HepG2 (cell line): ENCODE results near the gene NFIC. TPM values are rescaled to one million over a fixed set of nuclear protein-coding genes. Genes with fewer than 3 reads are reported as not detected.
A peak's percentile ranks its signal among the peaks of the same experiment; 100 is the strongest.

Source experiments
- ATAC-seq: fragments of 200-7000 bp; cut with Tn5 transposase; 3 replicates; pipeline ENCODE4 v1.9.1; 2020; ENCODE audit warnings: mild to moderate bottlenecking, moderate library complexity
- BruUV-seq: library from RNA; stranded (reverse); fragments of 400-500 nt; replicated peaks from 2 replicates; lab custom pipeline; 2021; lab: Mats Ljungman, UMichigan
- CTCF ChIA-PET: fragments of 300-600 bp; formaldehyde crosslinking; extraction: SDS; loops from one replicate; lab custom pipeline; 2021; ENCODE audit warnings: low total read pairs, inconsistent platforms, low intra/inter-chr PET ratio; lab: Yijun Ruan, JAX
- POLR2A ChIA-PET: fragments of 350-600 bp; sonication (Branson Sonifier 250); formaldehyde crosslinking; loops from one replicate; lab custom pipeline; 2020; ENCODE audit warnings: antibody characterized with exemption, inconsistent platforms; lab: Yijun Ruan, JAX
- DNase-seq: peaks from one replicate; pipeline ENCODE4 v3.0.0-alpha.2; 2015; ENCODE audit warnings: low spot score
- FAIRE-seq: peaks from 3 replicates; lab custom pipeline; 2011; peaks lifted over from hg19 to GRCh38; lab: Jason Lieb, UNC
- H2AFZ ChIP-seq: one replicate; pipeline ENCODE4 v1.6.1; 2011; ENCODE audit warnings: low read length, inconsistent platforms
- H3K27ac ChIP-seq: fragments of 300-600 bp; 3 replicates; pipeline ENCODE4 v1.8.0; 2011; ENCODE audit warnings: mixed run types, mild to moderate bottlenecking, mixed read lengths, low read length, inconsistent platforms; ENCODE audit not compliant: insufficient read depth; ENCODE audit errors: extremely low read length
- H3K27me3 ChIP-seq, 2 experiments: fragments of 200-600 bp in 1 of 2; 2 replicates in 1 of 2; 3 replicates in 1 of 2; pipeline versions ENCODE4 v1.6.0 to v1.8.0; 2011; ENCODE audit warnings: low read length in 2 of 2, mild to moderate bottlenecking in 2 of 2, moderate library complexity in 2 of 2, inconsistent platforms in 1 of 2; ENCODE audit not compliant: insufficient read depth in 2 of 2, control insufficient read depth in 1 of 2
- H3K36me3 ChIP-seq, 2 experiments: fragments of 200-600 bp in 1 of 2; replicated peaks in 1 of 2; 2 replicates in 1 of 2; 3 replicates in 1 of 2; pipeline versions ENCODE4 v1.5.1 to v1.8.0; 2011; ENCODE audit warnings: low read length in 2 of 2, inconsistent platforms in 1 of 2; ENCODE audit not compliant: insufficient read depth in 2 of 2, control insufficient read depth in 1 of 2
- H3K4me1 ChIP-seq: 2 replicates; pipeline ENCODE4 v1.5.1; 2012; ENCODE audit warnings: low read length, inconsistent platforms; ENCODE audit not compliant: insufficient read depth
- H3K4me2 ChIP-seq: 2 replicates; pipeline ENCODE4 v1.6.0; 2011; ENCODE audit warnings: low read depth, low read length, inconsistent platforms
- H3K4me3 ChIP-seq, 3 experiments: fragments of 200-600 bp in 1 of 3; sonication (generic), shearing (Covaris generic) in 1 of 3; replicated peaks in 1 of 3; 2 replicates each; pipeline ENCODE4 v1.5.1; 2011 to 2016; ENCODE audit warnings: low read length in 3 of 3, inconsistent platforms in 2 of 3, low read depth in 2 of 3, mild to moderate bottlenecking in 2 of 3, control low read depth in 1 of 3, mixed read lengths in 1 of 3; ENCODE audit not compliant: insufficient read depth in 1 of 3
- H3K79me2 ChIP-seq: one replicate; pipeline ENCODE4 v1.6.1; 2011; ENCODE audit warnings: low read length, inconsistent platforms; ENCODE audit not compliant: insufficient read depth
- H3K9ac ChIP-seq: 2 replicates; pipeline ENCODE4 v1.6.0; 2011; ENCODE audit warnings: mild to moderate bottlenecking, low read depth, low read length, inconsistent platforms; ENCODE audit not compliant: insufficient read depth
- H3K9me3 ChIP-seq: 2 replicates; pipeline ENCODE4 v1.5.1; 2012; ENCODE audit warnings: mild to moderate bottlenecking, low read length
- H4K20me1 ChIP-seq: 2 replicates; pipeline ENCODE4 v1.6.0; 2011; ENCODE audit warnings: inconsistent platforms, mild to moderate bottlenecking, low read length, moderate library complexity; ENCODE audit not compliant: insufficient read depth
- ADNP ChIP-seq: sonication (generic); formaldehyde crosslinking; IDR thresholded peaks from 2 replicates; pipeline ENCODE4 v1.4.0; 2020; ENCODE audit warnings: missing genetic modification reagents
- DMAP1 ChIP-seq: IDR thresholded peaks from 2 replicates; pipeline ENCODE4 v1.6.1; 2016
- DNMT1 ChIP-seq: sonication (generic); formaldehyde crosslinking; IDR thresholded peaks from 2 replicates; pipeline ENCODE4 v1.5.1; 2020; ENCODE audit warnings: mild to moderate bottlenecking, missing genetic modification reagents
- HNRNPL ChIP-seq: fragments of 200-400 bp; formaldehyde crosslinking; IDR thresholded peaks from 2 replicates; pipeline ENCODE4 v1.6.1; 2017; ENCODE audit warnings: mild to moderate bottlenecking, low read depth, low read length
- MLLT10 ChIP-seq: sonication (generic); formaldehyde crosslinking; IDR thresholded peaks from 2 replicates; pipeline ENCODE4 v1.4.0; 2020; ENCODE audit warnings: missing genetic modification reagents
- NCOA2 ChIP-seq: sonication (generic); formaldehyde crosslinking; IDR thresholded peaks from 2 replicates; pipeline ENCODE4 v1.8.0; 2022; ENCODE audit warnings: inconsistent platforms
- NR2F1 ChIP-seq, 2 experiments: fragments of 450-650 bp in 1 of 2; formaldehyde crosslinking in 1 of 2; IDR thresholded peaks; 2 replicates each; pipeline versions ENCODE4 v1.5.0 to v1.6.1; 2016 to 2020; ENCODE audit warnings: mild to moderate bottlenecking in 1 of 2, missing compliant biosample characterization in 1 of 2, missing genetic modification reagents in 1 of 2, moderate library complexity in 1 of 2
- PAXIP1 ChIP-seq: sonication (generic); formaldehyde crosslinking; conservative IDR thresholded peaks from 2 replicates; pipeline ENCODE4 v1.4.0; 2020; ENCODE audit warnings: mild to moderate bottlenecking, missing genetic modification reagents, moderate library complexity
- TCF7 ChIP-seq: sonication (generic); IDR thresholded peaks from 2 replicates; pipeline ENCODE4 v1.6.1; 2016; ENCODE audit warnings: antibody characterized with exemption, low read depth
- TMF1 ChIP-seq: sonication (generic); formaldehyde crosslinking; IDR thresholded peaks from 2 replicates; pipeline ENCODE4 v1.8.1; 2022; ENCODE audit warnings: low read depth, missing genetic modification reagents
- ZFP37 ChIP-seq: sonication (generic); formaldehyde crosslinking; IDR thresholded peaks from 2 replicates; pipeline ENCODE4 v1.4.0; 2020; ENCODE audit warnings: missing genetic modification reagents, borderline replicate concordance
- ZFX ChIP-seq: sonication (generic); formaldehyde crosslinking; IDR thresholded peaks from 2 replicates; pipeline ENCODE4 v1.4.0; 2020; ENCODE audit warnings: mild to moderate bottlenecking, low read depth, missing genetic modification reagents, moderate library complexity
- ZMYM3 ChIP-seq: sonication (generic); formaldehyde crosslinking; IDR thresholded peaks from 2 replicates; pipeline ENCODE4 v1.5.1; 2020; ENCODE audit warnings: mild to moderate bottlenecking, missing genetic modification reagents
- ZNF143 ChIP-seq: sonication (generic); formaldehyde crosslinking; IDR thresholded peaks from 2 replicates; pipeline ENCODE4 v1.4.0; 2020; ENCODE audit warnings: missing genetic modification reagents
- ZNF331 ChIP-seq: sonication (generic); formaldehyde crosslinking; IDR thresholded peaks from 2 replicates; pipeline ENCODE4 v1.4.0; 2020; ENCODE audit warnings: missing genetic modification reagents
- ZNF34 ChIP-seq: sonication (generic); formaldehyde crosslinking; IDR thresholded peaks from 2 replicates; pipeline ENCODE4 v1.4.0; 2020; ENCODE audit warnings: mild to moderate bottlenecking, missing genetic modification reagents, borderline replicate concordance
- ZNF382 ChIP-seq: sonication (generic); formaldehyde crosslinking; IDR thresholded peaks from 2 replicates; pipeline ENCODE4 v1.5.0; 2020; ENCODE audit warnings: missing genetic modification reagents, mild to moderate bottlenecking, borderline replicate concordance
- ZNF629 ChIP-seq: sonication (generic); formaldehyde crosslinking; conservative IDR thresholded peaks from 2 replicates; pipeline ENCODE4 v1.5.0; 2020; ENCODE audit warnings: missing genetic modification reagents
- ZNF788 ChIP-seq: sonication (generic); formaldehyde crosslinking; IDR thresholded peaks from 2 replicates; pipeline ENCODE4 v1.5.0; 2020; ENCODE audit warnings: mild to moderate bottlenecking, missing genetic modification reagents, borderline replicate concordance
- ZSCAN21 ChIP-seq: sonication (generic); formaldehyde crosslinking; IDR thresholded peaks from 2 replicates; pipeline ENCODE4 v1.8.0; 2022; ENCODE audit warnings: mild to moderate bottlenecking, missing genetic modification reagents, moderate library complexity, borderline replicate concordance
- WGBS: methylation state at CpG from one replicate; pipeline ENCODE4 v1.1.6; 2017; ENCODE audit warnings: low lambda C conversion rate; 5-methylcytosine and 5-hydroxymethylcytosine counted together
- in situ Hi-C: cut with HindIII; loops from 2 replicates; pipeline ENCODE4 v1.10.0; 2017; ENCODE audit warnings: low pct_unique_long_range_greater_than_20kb; ENCODE audit not compliant: extremely low pct_ligation_motif_present
- intact Hi-C: fragments of 100-400 bp; cut with micrococcal nuclease; formaldehyde crosslinking; loops from one replicate; pipeline ENCODE4 v1.10.0; 2022; ENCODE audit not compliant: unreplicated experiment
- polyA plus RNA-seq, 8 experiments: library from polyadenylated mRNA; depleted of rRNA in 3 of 8; stranded (reverse) in 7 of 8; unstranded in 1 of 8; fragments of >200 nt; fragmentation: Illumina TruSeq in 4 of 8; extraction: Trizol in 4 of 8; gene quantifications; 2 replicates each; pipeline versions ENCODE4 v1.2.1 to v1.2.3, GENCODE V29; 2011 to 2016; ENCODE audit warnings: low read depth in 4 of 8, missing spikeins in 1 of 8, mixed read lengths in 1 of 8; ENCODE audit not compliant: insufficient read depth in 1 of 8
- total RNA-seq, 5 experiments: library from RNA; depleted of rRNA; stranded (reverse); fragments of >200 nt; fragmentation: Illumina TruSeq; extraction: Trizol; gene quantifications; 2 replicates each; pipeline ENCODE4 v1.2.3, GENCODE V29; 2016; ENCODE audit warnings: low read depth in 1 of 5
- TF ChIP-seq, protein P1 (sequence below): sonication (generic); formaldehyde crosslinking; IDR thresholded peaks from 2 replicates; pipeline ENCODE4 v1.4.0; 2020; ENCODE audit warnings: missing genetic modification reagents

Gene NFIC
- total and polyA plus RNA-seq, 2 of the 13 experiments (the other 11 are each of a cell fraction or from before 2014, with no cell fraction given) = 1.3 to 2.5 TPM

DNA sequence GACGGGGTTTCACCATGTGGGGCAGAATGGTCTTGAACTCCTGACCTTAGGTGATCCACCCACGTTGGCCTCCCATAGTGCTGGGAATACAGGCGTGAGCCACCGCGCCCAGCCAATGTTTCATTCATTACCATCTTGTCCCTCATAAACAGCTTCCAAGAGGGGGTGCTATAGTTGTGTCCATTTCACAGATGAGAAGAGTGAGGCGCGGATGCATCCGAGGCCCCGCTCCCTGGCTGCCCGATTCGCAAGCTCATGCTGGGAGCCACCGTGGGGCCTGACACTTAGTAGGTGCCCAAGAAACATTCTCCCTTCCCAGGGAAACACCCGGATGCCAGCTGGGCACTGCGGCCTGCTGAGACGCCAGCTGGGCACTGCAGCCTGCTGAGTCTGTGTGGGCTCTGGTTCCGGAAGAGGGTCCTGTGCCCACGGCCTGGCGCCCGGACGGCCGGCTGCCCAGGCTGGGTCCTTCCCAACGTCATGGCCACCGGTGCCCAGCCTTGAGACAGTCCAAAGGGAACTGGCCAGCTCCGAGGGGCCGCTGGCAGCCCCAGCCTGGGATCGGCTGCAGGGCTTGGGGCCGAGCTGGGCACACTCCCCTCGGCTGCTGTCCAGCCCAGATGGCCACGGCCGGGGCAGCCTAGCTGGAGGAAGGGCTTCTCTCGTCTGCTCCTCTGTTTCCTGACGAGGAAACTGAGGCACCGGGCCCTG is 54.7 kb downstream of the NFIC start:
- H3K4me1 ChIP-seq = peaks cover under 1% of the 10 kb centered on the region; the same call in 1 of the 2 replicates
- no peak overlapping the region for H3K27ac ChIP-seq
- in situ Hi-C loops (no loop called here), intact Hi-C loops (no loop called here)
- H2AFZ ChIP-seq = no peak overlapping the region
- FAIRE-seq (no peak), DNase-seq (no peak), ATAC-seq (no peak)
- POLR2A ChIA-PET = no interaction called here
- no peak overlapping the region for H3K4me2 ChIP-seq
- BruUV-seq = no TSS peak
- H3K36me3 ChIP-seq = peaks cover 0 to 2% of the 10 kb centered on the region in 2 experiments; a peak in 1 of 5 replicates
- no peaks in the 10 kb centered on the region for H4K20me1 ChIP-seq
- H3K79me2 ChIP-seq = no peaks in the 10 kb centered on the region
- H3K27me3 ChIP-seq = no peaks in the 10 kb centered on the region
- H3K4me3 ChIP-seq = no peak overlapping the region
- no peak overlapping the region for H3K9ac ChIP-seq
- CTCF ChIA-PET = no interaction called here
- H3K9me3 ChIP-seq = no peaks in the 10 kb centered on the region
- 81% methylated on average over 6 of the region's 33 CpGs for WGBS
- no peak for TF ChIP-seq PAXIP1 (CRISPR knock-in tag)
- peak; percentile 91 for TF ChIP-seq ZNF629 (CRISPR knock-in tag)
- TF ChIP-seq ZFP37 = no peak
- no peak for TF ChIP-seq ZNF34 (CRISPR knock-in tag)
- no peak for TF ChIP-seq ZNF331 (CRISPR knock-in tag)
- TF ChIP-seq ZNF788 = no peak
- TF ChIP-seq TCF7 = no peak
- TF ChIP-seq ZNF382 (CRISPR knock-in tag) = no peak
- no peak for TF ChIP-seq NCOA2 (CRISPR knock-in tag)
- no peak for TF ChIP-seq ZNF143 (CRISPR knock-in tag)
- TF ChIP-seq ZSCAN21 (CRISPR knock-in tag) = no peak
- TF ChIP-seq HNRNPL = peak; percentile 49; the same call in 1 of the 2 replicates
- TF ChIP-seq NR2F1 (CRISPR knock-in tag; IDR thresholded peaks at IDR 0.05) = no peak
- TF ChIP-seq DNMT1 = no peak
- TF ChIP-seq TMF1 = no peak
- no peak for TF ChIP-seq DMAP1 (CRISPR knock-in tag)
- TF ChIP-seq ADNP = 0 out of 2 replicates have a peak, but pooled peaks have one; percentile 55
- no peak for TF ChIP-seq ZFX (CRISPR knock-in tag)
- TF ChIP-seq, protein P1, sequence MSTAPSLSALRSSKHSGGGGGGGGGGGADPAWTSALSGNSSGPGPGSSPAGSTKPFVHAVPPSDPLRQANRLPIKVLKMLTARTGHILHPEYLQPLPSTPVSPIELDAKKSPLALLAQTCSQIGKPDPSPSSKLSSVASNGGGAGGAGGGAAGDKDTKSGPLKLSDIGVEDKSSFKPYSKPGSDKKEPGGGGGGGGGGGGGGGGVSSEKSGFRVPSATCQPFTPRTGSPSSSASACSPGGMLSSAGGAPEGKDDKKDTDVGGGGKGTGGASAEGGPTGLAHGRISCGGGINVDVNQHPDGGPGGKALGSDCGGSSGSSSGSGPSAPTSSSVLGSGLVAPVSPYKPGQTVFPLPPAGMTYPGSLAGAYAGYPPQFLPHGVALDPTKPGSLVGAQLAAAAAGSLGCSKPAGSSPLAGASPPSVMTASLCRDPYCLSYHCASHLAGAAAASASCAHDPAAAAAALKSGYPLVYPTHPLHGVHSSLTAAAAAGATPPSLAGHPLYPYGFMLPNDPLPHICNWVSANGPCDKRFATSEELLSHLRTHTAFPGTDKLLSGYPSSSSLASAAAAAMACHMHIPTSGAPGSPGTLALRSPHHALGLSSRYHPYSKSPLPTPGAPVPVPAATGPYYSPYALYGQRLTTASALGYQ (CRISPR knock-in tag) = no peak
- TF ChIP-seq ZMYM3 (CRISPR knock-in tag) = peak; percentile 35; the same call in 1 of the 2 replicates
- no peak for TF ChIP-seq MLLT10 (CRISPR knock-in tag)
